Tibial artery (tissue), 4 donors: ENCODE data around the gene THRB.

Experiments
- DNase-seq, 2 donors: peaks; one replicate each; pipeline ENCODE4 v3.0.0-alpha.2; 2019
- H3K27ac ChIP-seq, 2 donors: fragments of 200-600 bp; sonication (generic) in 1 of 2; 1 replicate in 1 of 2; 2 replicates in 1 of 2; pipeline ENCODE4 v1.5.1; 2018 to 2019; ENCODE audit warnings: mild to moderate bottlenecking in 1 of 2
- H3K27me3 ChIP-seq, 2 donors: fragments of 200-600 bp; sonication (generic) in 1 of 2; one replicate each; pipeline versions ENCODE4 v1.5.1 to v1.6.0; 2016 to 2019
- H3K36me3 ChIP-seq, 3 donors: fragments of 200-600 bp; sonication (generic) in 2 of 3; one replicate each; pipeline ENCODE4 v1.5.1; 2016 to 2019; ENCODE audit warnings: mild to moderate bottlenecking in 2 of 3
- H3K4me1 ChIP-seq, 4 donors: fragments of 200-600 bp; sonication (generic) in 2 of 4; 1 replicate in 3 of 4; 2 replicates in 1 of 4; pipeline ENCODE4 v1.5.1; 2016 to 2019
- H3K4me3 ChIP-seq, 2 donors: fragments of 200-600 bp; sonication (generic) in 1 of 2; 1 replicate in 1 of 2; 2 replicates in 1 of 2; pipeline ENCODE4 v1.5.1; 2018 to 2019; ENCODE audit warnings: mild to moderate bottlenecking in 2 of 2
- H3K9me3 ChIP-seq, 3 donors: fragments of 200-600 bp; sonication (generic) in 1 of 3; one replicate each; pipeline ENCODE4 v1.5.1; 2016 to 2019
- CTCF ChIP-seq, 2 experiments: fragments of 200-600 bp in 1 of 2; fragments of 450-650 bp in 1 of 2; IDR thresholded peaks; one replicate each; pipeline ENCODE4 v1.5.1; 2017 to 2019; ENCODE audit warnings: antibody characterized with exemption in 2 of 2, mild to moderate bottlenecking in 1 of 2, moderate library complexity in 1 of 2
- intact Hi-C: fragments of 100-400 bp; cut with DNase I; formaldehyde crosslinking; loops from one replicate; pipeline ENCODE4 v1.15.0; 2023; ENCODE audit warnings: low total_unique reads

THRB gene

DNA sequence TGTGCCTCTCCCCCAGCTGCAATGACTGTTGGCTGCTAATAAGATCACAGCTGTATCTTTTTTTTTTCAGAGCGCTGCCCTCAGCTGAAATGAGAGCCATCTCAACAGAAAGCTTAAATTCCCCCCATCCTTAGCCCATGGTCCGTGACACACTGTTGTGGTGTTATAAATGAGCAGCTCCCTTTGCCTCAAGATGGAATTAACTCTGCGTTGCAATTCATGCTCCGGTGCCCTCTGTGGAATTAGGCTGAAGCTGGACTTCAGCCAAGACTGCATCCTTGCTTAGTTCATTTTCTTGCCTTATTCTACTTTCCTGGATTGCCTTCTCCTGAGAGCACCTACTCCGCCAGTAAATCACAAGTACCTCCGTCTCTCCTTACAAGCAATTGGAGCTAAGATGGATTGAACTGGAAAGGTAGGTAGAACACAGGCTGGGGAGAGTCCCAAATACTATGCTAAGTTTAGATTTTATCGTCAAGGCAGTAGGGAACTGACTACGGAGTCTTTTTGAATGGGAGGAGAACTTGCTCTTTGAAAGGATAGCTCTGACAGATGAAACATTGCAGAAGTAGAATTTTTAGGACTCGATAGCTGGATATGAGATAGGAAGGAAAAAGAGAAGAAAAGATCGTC lies 39.0 kb upstream of the THRB start:
- intact Hi-C loops: no loop called here
- no peaks in the 10 kb centered on the region for H3K9me3 ChIP-seq

GRCh38 chr3:24530471-24530870 lies 35.8 kb upstream of the THRB start:
- no peaks in the 10 kb centered on the region for H3K4me1 ChIP-seq
- intact Hi-C loops: no loop called here
- no peaks in the 10 kb centered on the region for H3K36me3 ChIP-seq
- no peaks in the 10 kb centered on the region for H3K27me3 ChIP-seq
- DNase-seq: no peak
- H3K9me3 ChIP-seq: no peaks in the 10 kb centered on the region
- no peak overlapping the region for H3K27ac ChIP-seq
- no peak overlapping the region for H3K4me3 ChIP-seq
- TF ChIP-seq CTCF (IDR thresholded peaks at IDR 0.05): no peak

More for the DNA sequence above, 39.0 kb upstream of the THRB start:
- Histone ChIP-seq H3K4me1 (peaks cover 0 to 10% (median 2%) of the 10 kb centered on the region in 4 donors), H3K36me3 (no peaks in the 10 kb centered on the region), H3K27ac (no peak overlapping the region), H3K27me3 (no peaks in the 10 kb centered on the region), H3K4me3 (no peak overlapping the region)
- TF ChIP-seq CTCF (IDR thresholded peaks at IDR 0.05): no peak
- DNase-seq: no peak

DNA sequence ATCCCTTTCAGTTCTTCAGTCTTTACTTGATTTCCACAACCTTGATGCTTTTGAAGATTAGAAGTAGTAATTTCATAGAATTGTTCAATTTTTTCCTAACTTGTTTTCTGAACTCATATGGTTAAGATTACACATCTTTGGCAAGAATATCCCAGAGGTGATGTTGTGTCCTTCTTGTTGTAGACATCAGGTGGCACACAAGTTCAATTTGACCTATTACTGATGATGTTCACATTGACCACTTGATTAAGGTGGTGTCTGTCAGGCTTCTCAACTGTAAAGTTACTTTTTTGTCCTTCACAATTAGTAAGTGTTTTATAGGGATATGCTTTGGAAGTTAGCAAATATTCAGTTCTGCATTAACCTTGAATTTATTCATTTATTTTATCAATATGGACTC lies 34.6 kb upstream of the THRB start:
- Histone ChIP-seq H3K4me3 (no peak overlapping the region), H3K36me3 (no peaks in the 10 kb centered on the region), H3K27me3 (no peaks in the 10 kb centered on the region), H3K4me1 (no peaks in the 10 kb centered on the region), H3K27ac (no peak overlapping the region), H3K9me3 (no peaks in the 10 kb centered on the region)
- DNase-seq: no peak
- no peak for TF ChIP-seq CTCF (IDR thresholded peaks at IDR 0.05)
- intact Hi-C loops: loop anchor here (10.0 kb wide), 1 partner anchor 146 kb away; no protein-coding TSS in a partner anchor

DNA sequence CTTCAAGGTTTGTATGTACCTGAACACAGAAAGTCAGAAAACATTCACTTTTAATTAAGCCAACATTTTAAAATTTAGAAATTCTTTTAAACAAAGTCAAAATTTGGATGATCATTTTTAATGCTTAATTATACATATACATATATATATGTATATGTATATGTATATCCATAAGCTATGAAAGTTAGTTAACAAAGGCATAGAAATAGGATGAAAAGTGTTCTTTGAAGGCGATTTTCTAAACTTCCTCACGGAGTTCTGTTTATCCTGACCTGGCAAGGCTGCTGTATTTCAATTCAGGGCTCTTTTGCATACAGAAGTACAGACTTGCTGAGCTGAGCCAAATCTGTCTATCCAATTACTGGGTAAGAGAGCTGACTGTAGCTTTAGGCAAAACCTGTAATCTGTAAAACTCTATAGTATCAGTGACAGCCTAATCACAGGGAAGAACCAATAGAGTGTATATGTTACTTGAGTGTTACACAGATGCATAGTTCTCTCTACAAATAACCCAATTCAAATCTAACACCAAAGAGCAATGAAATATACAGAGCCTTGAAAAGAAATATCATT lies 32.1 kb upstream of the THRB start:
- no peak for TF ChIP-seq CTCF (IDR thresholded peaks at IDR 0.05)
- no peak overlapping the region for H3K4me3 ChIP-seq
- no peak for DNase-seq
- no peaks in the 10 kb centered on the region for H3K27me3 ChIP-seq
- intact Hi-C loops: loop anchor here (10.0 kb wide), 1 partner anchor 148 kb away; no protein-coding TSS in a partner anchor
- H3K9me3 ChIP-seq: no peaks in the 10 kb centered on the region
- H3K36me3 ChIP-seq: no peaks in the 10 kb centered on the region
- no peak overlapping the region for H3K27ac ChIP-seq
- peaks cover 0 to 5% (median 2%) of the 10 kb centered on the region in 4 donors for H3K4me1 ChIP-seq

- TF ChIP-seq CTCF (IDR thresholded peaks at IDR 0.05): no peak
- Histone ChIP-seq H3K27me3 (no peaks in the 10 kb centered on the region), H3K4me1 (peaks cover 0 to 12% (median 5%) of the 10 kb centered on the region in 4 donors), H3K4me3 (no peak overlapping the region), H3K27ac (no peak overlapping the region), H3K36me3 (no peaks in the 10 kb centered on the region), H3K9me3 (no peaks in the 10 kb centered on the region)
- DNase-seq: no peak
- intact Hi-C loops: loop anchor here (10.0 kb wide), 1 partner anchor 149 kb away; no protein-coding TSS in a partner anchor
Measured at GRCh38 chr3:24525557-24525956, 30.9 kb upstream of the THRB start.
